K562 (cell line): ENCODE results near the gene WASHC3. TPM values are rescaled to one million over a fixed set of nuclear protein-coding genes. Genes with fewer than 3 reads are reported as not detected.

Experiments used
- ARID1B ChIP-seq: fragments of 450-650 bp; IDR thresholded peaks from 2 replicates; pipeline ENCODE4 v1.6.1; 2016; ENCODE audit warnings: antibody characterized with exemption, mild to moderate bottlenecking, inconsistent platforms
- CXXC5 ChIP-seq: fragments of 250-450 bp; sonication (Bioruptor Pico); IDR thresholded peaks from 2 replicates; pipeline ENCODE4 v1.8.0; 2022; ENCODE audit warnings: inconsistent platforms, mild to moderate bottlenecking, moderate library complexity
- DNMT1 ChIP-seq: fragments of 450-650 bp; IDR thresholded peaks from 2 replicates; pipeline ENCODE4 v1.6.1; 2016; ENCODE audit warnings: antibody characterized with exemption, mild to moderate bottlenecking
- EHMT2 ChIP-seq: fragments of 450-650 bp; IDR thresholded peaks from 2 replicates; pipeline ENCODE4 v1.6.1; 2018; ENCODE audit warnings: antibody characterized with exemption
- FOSL1 ChIP-seq: fragments of 200-800 bp; sonication (Bioruptor generic); conservative IDR thresholded peaks from 2 replicates; pipeline ENCODE4 v1.6.1; 2016; ENCODE audit warnings: missing genetic modification characterization, missing compliant biosample characterization
- NFIC ChIP-seq: fragments of 450-650 bp; IDR thresholded peaks from 2 replicates; pipeline ENCODE4 v1.6.1; 2017; ENCODE audit warnings: mild to moderate bottlenecking, inconsistent platforms
- POLR3G ChIP-seq: IDR thresholded peaks from 2 replicates; pipeline ENCODE4 v1.6.1; 2011; ENCODE audit not compliant: insufficient read length, insufficient replicate concordance; ENCODE audit errors: extremely low read depth
- REST ChIP-seq, 2 experiments: fragments of 450-650 bp; formaldehyde crosslinking in 1 of 2; IDR thresholded peaks; 2 replicates each; pipeline versions ENCODE4 v1.4.0 to v1.6.1; 2014 to 2020; ENCODE audit warnings: mild to moderate bottlenecking in 2 of 2, borderline replicate concordance in 1 of 2, low read depth in 1 of 2
- ZNF609 ChIP-seq: sonication (generic); formaldehyde crosslinking; IDR thresholded peaks from 2 replicates; pipeline ENCODE4 v1.8.1; 2023; ENCODE audit warnings: missing genetic modification reagents, mild to moderate bottlenecking, borderline replicate concordance
- polyA plus RNA-seq, 8 experiments: library from polyadenylated mRNA; depleted of rRNA in 4 of 8; stranded (reverse) in 5 of 8; unstranded in 3 of 8; fragments of >200 nt; fragmentation: Nextera tagmentation in 2 of 8; fragmentation: Illumina TruSeq in 1 of 8; extraction: Ambion mirVana in 2 of 8; extraction: Trizol in 1 of 8; gene quantifications; 2 replicates each; pipeline versions ENCODE4 v1.2.1 to v1.2.3, GENCODE V29; 2011 to 2014; ENCODE audit warnings: inconsistent platforms in 1 of 8, missing spikeins in 1 of 8
- total RNA-seq, 7 experiments: library from RNA; depleted of rRNA in 6 of 7; stranded (reverse); fragments of >200 nt in 6 of 7; fragmentation: Illumina TruSeq in 2 of 7; extraction: Trizol in 2 of 7; gene quantifications; 2 replicates each; pipeline versions ENCODE4 v1.2.1 to v1.2.3, GENCODE V29; 2011 to 2021; ENCODE audit warnings: low replicate concordance in 1 of 7

Gene WASHC3
- total and polyA plus RNA-seq, 9 of the 15 experiments (the other 6 are each of a cell fraction or from before 2014, with no cell fraction given): 14.3 to 74.9 (median 35.1) TPM

- TF ChIP-seq REST (IDR thresholded peaks at IDR 0.05; ENCODE audit: borderline replicate concordance): no peak
- no peak for TF ChIP-seq REST (CRISPR knock-in tag; IDR thresholded peaks at IDR 0.05; ENCODE audit: low read depth)
- TF ChIP-seq CXXC5 (CRISPR knock-in tag): peak; percentile 75
- no peak for TF ChIP-seq FOSL1 (tag)
- TF ChIP-seq DNMT1: no peak
- TF ChIP-seq ZNF609 (CRISPR knock-in tag): no peak
- TF ChIP-seq POLR3G: no peak
- no peak for TF ChIP-seq NFIC
- TF ChIP-seq ARID1B: no peak
- no peak for TF ChIP-seq EHMT2
These were observed at the start of gene WASHC3 (continued) for GRCh38 chr12:102061560-102062418.
